GM12874 (cell line): Measurements from ENCODE around the gene INTS2.

Experiments
- TF ChIP-seq, protein P1 (sequence below): IDR thresholded peaks from 2 replicates; pipeline ENCODE4 v1.5.1; 2011; ENCODE audit warnings: low read depth, mild to moderate bottlenecking, control low read depth, low read length, moderate library complexity; ENCODE audit not compliant: insufficient read depth

Gene INTS2

DNA sequence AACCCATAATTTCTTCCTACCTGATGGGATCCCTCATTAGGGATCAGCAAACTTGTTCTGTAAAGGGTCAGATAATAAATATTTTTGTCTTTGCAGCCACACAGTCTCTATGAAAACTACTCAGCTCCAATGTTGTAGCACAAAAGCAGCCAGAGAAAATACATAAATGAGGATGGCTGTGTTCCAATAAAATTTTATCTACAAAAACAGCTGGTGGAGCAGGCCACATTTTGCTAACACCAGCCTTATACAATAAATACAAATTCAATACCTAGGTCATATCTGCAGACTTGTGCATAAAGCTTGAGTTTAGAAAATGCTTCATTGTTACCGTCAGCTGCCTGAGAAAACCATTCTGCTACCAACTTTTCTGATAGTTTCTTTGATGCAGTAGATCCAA, 38.4 kb upstream of the INTS2 start:
- TF ChIP-seq, protein P1, sequence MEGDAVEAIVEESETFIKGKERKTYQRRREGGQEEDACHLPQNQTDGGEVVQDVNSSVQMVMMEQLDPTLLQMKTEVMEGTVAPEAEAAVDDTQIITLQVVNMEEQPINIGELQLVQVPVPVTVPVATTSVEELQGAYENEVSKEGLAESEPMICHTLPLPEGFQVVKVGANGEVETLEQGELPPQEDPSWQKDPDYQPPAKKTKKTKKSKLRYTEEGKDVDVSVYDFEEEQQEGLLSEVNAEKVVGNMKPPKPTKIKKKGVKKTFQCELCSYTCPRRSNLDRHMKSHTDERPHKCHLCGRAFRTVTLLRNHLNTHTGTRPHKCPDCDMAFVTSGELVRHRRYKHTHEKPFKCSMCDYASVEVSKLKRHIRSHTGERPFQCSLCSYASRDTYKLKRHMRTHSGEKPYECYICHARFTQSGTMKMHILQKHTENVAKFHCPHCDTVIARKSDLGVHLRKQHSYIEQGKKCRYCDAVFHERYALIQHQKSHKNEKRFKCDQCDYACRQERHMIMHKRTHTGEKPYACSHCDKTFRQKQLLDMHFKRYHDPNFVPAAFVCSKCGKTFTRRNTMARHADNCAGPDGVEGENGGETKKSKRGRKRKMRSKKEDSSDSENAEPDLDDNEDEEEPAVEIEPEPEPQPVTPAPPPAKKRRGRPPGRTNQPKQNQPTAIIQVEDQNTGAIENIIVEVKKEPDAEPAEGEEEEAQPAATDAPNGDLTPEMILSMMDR: no peak

DNA sequence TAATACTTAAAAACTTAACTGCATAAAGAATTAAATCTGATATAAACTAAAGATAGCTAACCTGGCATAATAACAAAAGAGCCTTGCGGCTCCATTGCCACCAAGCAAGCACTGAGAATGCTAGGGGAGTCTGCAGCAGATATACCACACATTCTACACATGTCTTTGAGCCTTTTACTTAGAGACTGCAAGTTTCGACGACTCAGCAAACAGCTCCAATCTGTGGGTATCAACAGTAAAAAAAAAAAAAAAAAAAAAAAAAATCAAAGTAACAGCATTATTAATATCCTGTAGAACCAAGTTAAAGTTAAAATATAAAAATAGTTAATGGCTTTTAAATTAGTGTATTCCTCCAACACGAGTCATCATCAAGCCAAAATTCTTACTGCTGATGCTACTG, 27.8 kb upstream of the INTS2 start:
- TF ChIP-seq, protein P1: no peak

DNA sequence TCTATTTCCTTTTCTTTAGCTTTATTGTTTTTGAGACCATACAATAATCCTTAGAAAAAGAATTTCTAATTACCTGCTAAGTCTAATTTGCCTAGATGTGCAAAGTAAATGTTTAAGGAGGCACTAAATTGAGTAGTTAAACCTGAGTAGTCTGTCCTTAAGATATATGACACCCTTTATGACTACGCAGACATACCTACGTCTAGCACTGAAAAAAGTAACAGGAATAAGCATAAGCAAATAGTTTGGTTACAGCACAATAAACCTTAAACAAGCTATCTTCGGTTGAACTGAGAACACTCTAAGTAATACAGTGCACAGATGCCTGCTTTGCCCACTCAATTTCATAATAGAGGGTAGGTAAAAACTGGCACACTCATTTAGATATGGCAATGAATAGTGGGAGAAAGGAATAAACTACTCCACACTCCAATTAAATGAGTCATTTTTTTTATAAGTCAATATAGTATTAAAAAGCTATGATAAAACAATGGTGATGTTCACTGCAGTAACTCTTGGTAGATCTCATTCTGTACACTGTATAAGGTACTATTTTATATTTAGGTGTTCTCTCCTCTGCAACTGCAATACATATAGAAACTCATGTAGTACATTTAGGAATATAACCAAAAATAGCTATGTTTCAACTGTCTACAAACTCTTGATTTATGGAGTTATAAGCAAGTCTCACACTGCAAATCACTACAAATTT, 19.7 kb upstream of the INTS2 start:
- TF ChIP-seq, protein P1: no peak

DNA sequence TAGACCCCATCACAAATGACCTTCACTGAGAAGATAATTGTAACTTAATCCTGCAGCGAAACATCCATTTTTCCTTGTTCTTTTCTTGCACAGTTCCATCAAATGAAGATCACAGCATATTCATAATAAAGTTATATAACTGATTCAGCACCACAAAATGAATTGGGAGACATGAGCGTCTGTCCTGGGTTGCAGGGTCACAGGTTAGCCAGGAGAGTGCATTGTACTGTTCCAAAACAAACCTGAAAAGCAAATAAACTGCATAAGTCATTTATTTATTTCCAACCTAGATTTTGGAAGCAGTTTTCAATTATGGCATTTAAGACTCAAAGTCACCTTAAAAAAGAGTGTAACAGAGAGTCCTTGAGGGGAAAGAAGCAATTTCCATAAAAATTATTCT, 18.6 kb upstream of the INTS2 start:
- TF ChIP-seq, protein P1: no peak

DNA sequence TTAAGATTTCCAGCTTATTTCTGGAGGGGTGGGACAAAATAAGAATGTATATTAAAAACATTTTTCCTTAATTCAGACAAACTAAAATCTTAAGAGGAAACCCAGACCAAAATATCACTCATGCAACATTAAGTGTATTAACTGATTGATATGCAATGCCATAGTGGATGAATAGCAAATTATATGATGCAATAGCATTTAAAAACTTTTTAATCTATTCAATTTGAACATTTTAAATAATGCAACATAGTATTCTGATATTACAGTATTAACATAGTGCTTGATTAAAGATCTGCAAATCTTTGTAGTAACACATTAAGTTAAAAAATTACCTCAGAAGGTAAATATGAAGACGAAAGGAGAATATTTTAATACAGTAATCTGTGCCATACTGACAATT, 15.3 kb upstream of the INTS2 start:
- TF ChIP-seq, protein P1: no peak

DNA sequence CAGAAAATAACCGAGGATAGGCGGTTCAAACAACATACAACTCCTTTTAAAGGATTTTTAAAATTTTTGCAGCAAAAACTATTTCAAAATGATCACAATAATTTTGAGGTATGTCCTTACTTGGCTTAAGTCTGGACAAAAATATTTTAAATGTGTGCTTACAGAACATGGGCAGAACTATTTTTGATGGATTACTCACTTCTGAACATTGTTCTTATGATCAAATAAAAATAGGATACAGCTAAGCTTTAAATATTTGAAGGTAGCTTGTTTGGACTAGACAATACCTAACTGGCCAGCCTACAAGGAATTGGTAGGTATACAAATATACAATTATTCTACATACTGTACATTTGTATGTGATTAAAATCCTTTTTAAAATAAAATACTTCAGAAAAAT, 14.3 kb upstream of the INTS2 start:
- TF ChIP-seq, protein P1: no peak

DNA sequence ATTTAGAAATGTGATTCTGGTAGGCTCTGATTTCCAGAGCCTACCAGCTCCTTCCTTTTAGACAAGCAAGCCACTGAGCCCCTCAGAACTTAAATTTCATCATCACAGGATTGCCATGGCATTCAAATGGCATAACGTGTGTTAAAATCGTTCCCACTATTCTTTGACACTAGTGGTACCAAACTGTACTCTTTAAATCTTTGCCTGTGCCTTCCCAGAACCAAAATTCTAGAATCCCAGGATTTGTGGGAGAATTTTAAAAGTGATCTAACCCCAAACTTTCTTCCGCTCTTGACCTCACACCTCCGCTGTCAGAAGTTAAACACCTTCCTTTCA, 287 bp upstream of the INTS2 start:
- TF ChIP-seq, protein P1: no peak
